ENCODE measurements around the gene PWWP2B.

The PWWP2B gene

GRCh38 chr10:132381741-132382140 is 15.3 kb upstream of the PWWP2B start:
- H3K9me3 ChIP-seq: no peaks in the 10 kb centered on the region
- no peaks in the 10 kb centered on the region for H3K36me3 ChIP-seq
- no peak for DNase-seq
- no peaks in the 10 kb centered on the region for H3K27me3 ChIP-seq
- no peak overlapping the region for H3K4me3 ChIP-seq (ENCODE audit: low read depth, low read length)
- H3K4me1 ChIP-seq: no peaks in the 10 kb centered on the region
- TF ChIP-seq CTCF (IDR thresholded peaks at IDR 0.05; ENCODE audit: low read depth, low read length): no peak

GRCh38 chr10:132382231-132382922 is 14.6 kb upstream of the PWWP2B start:
- no peak for TF ChIP-seq CTCF (IDR thresholded peaks at IDR 0.05; ENCODE audit: low read depth, low read length)
- Histone ChIP-seq H3K27me3 (no peaks in the 10 kb centered on the region), H3K4me1 (no peaks in the 10 kb centered on the region), H3K36me3 (no peaks in the 10 kb centered on the region), H3K4me3 (ENCODE audit: low read depth, low read length) (no peak overlapping the region), H3K9me3 (no peaks in the 10 kb centered on the region)
- no peak for DNase-seq

- Histone ChIP-seq H3K9me3 (no peaks in the 10 kb centered on the region), H3K4me1 (no peaks in the 10 kb centered on the region), H3K4me3 (ENCODE audit: low read depth, low read length) (no peak overlapping the region), H3K36me3 (no peaks in the 10 kb centered on the region), H3K27me3 (no peaks in the 10 kb centered on the region)
- DNase-seq: no peak
- no peak for TF ChIP-seq CTCF (IDR thresholded peaks at IDR 0.05; ENCODE audit: low read depth, low read length)
Measured at GRCh38 chr10:132383101-132383500, 13.9 kb upstream of the PWWP2B start.

GRCh38 chr10:132383751-132384196 is 13.2 kb upstream of the PWWP2B start:
- no peak for TF ChIP-seq CTCF (IDR thresholded peaks at IDR 0.05; ENCODE audit: low read depth, low read length)
- Histone ChIP-seq H3K9me3 (no peaks in the 10 kb centered on the region), H3K4me1 (no peaks in the 10 kb centered on the region), H3K4me3 (ENCODE audit: low read depth, low read length) (no peak overlapping the region), H3K27me3 (no peaks in the 10 kb centered on the region), H3K36me3 (no peaks in the 10 kb centered on the region)
- DNase-seq: no peak

- Histone ChIP-seq H3K27me3 (no peaks in the 10 kb centered on the region), H3K36me3 (no peaks in the 10 kb centered on the region), H3K9me3 (no peaks in the 10 kb centered on the region), H3K4me3 (ENCODE audit: low read depth, low read length) (no peak overlapping the region), H3K4me1 (no peaks in the 10 kb centered on the region)
- DNase-seq: no peak
- no peak for TF ChIP-seq CTCF (IDR thresholded peaks at IDR 0.05; ENCODE audit: low read depth, low read length)
Measured at GRCh38 chr10:132384618-132385388, 12.2 kb upstream of the PWWP2B start.

- H3K36me3 ChIP-seq: no peaks in the 10 kb centered on the region
- no peak for DNase-seq
- H3K9me3 ChIP-seq: no peaks in the 10 kb centered on the region
- TF ChIP-seq CTCF (IDR thresholded peaks at IDR 0.05; ENCODE audit: low read depth, low read length): no peak
- H3K27me3 ChIP-seq: no peaks in the 10 kb centered on the region
- no peaks in the 10 kb centered on the region for H3K4me1 ChIP-seq
- H3K4me3 ChIP-seq (ENCODE audit: low read depth, low read length): no peak overlapping the region
Measured at GRCh38 chr10:132385389-132385667, 11.7 kb upstream of the PWWP2B start.
